SK-N-SH (cell line): ENCODE measurements around the gene CEP152. TPM values are rescaled to one million over a fixed set of nuclear protein-coding genes. Genes with fewer than 3 reads are reported as not detected.

Experiments
- CTCF ChIA-PET: fragments of 300-600, 350-600 bp; formaldehyde crosslinking; extraction: SDS; loops from one replicate; lab custom pipeline; 2021; lab: Yijun Ruan, JAX
- POLR2A ChIA-PET: fragments of 350-600 bp; sonication (Branson Sonifier 250); formaldehyde crosslinking; extraction: SDS; loops from one replicate; lab custom pipeline; 2020; ENCODE audit warnings: antibody characterized with exemption, inconsistent platforms; lab: Yijun Ruan, JAX
- DNase-seq: peaks from one replicate; pipeline ENCODE4 v3.0.0; 2012
- H2AFZ ChIP-seq: fragments of 200-600 bp; sonication (generic); 2 replicates; pipeline ENCODE4 v1.8.1; 2016; ENCODE audit warnings: antibody characterized with exemption, mild to moderate bottlenecking, low read depth
- H3F3A ChIP-seq: fragments of 200-600 bp; sonication (generic); replicated peaks from 2 replicates; pipeline ENCODE3; 2016; ENCODE audit warnings: antibody characterized with exemption, mild to moderate bottlenecking; ENCODE audit not compliant: insufficient read depth
- H3K27ac ChIP-seq, 2 experiments: fragments of 200-500 bp in 1 of 2; fragments of 200-600 bp in 1 of 2; sonication (Bioruptor generic) in 1 of 2; sonication (generic), shearing (Covaris generic) in 1 of 2; 2 replicates each; pipeline versions ENCODE4 v1.5.1 to v1.6.1; 2014 to 2016; ENCODE audit warnings: low read depth in 2 of 2, inconsistent platforms in 1 of 2, low read length in 1 of 2, mild to moderate bottlenecking in 1 of 2, mixed read lengths in 1 of 2
- H3K27me3 ChIP-seq: fragments of 200-600 bp; sonication (generic), shearing (Covaris generic); 2 replicates; pipeline ENCODE4 v1.6.1; 2016; ENCODE audit warnings: mixed run types; ENCODE audit not compliant: insufficient read depth
- H3K36me3 ChIP-seq, 2 experiments: fragments of 200-500 bp in 1 of 2; fragments of 200-600 bp in 1 of 2; sonication (Bioruptor generic) in 1 of 2; sonication (generic) in 1 of 2; replicated peaks in 1 of 2; 2 replicates each; pipeline versions ENCODE3 to v1.5.1; 2014 to 2016; ENCODE audit warnings: low read length in 1 of 2, mild to moderate bottlenecking in 1 of 2; ENCODE audit not compliant: insufficient read depth in 2 of 2, control insufficient read depth in 1 of 2
- H3K4me1 ChIP-seq, 2 experiments: fragments of 200-500 bp in 1 of 2; fragments of 200-600 bp in 1 of 2; sonication (Bioruptor generic) in 1 of 2; sonication (generic), shearing (Covaris generic) in 1 of 2; 2 replicates each; pipeline versions ENCODE4 v1.5.1 to v1.6.1; 2014 to 2016; ENCODE audit warnings: low read depth in 1 of 2, low read length in 1 of 2, mixed run types in 1 of 2; ENCODE audit not compliant: insufficient read depth in 2 of 2, control insufficient read depth in 1 of 2
- H3K4me2 ChIP-seq: fragments of 200-600 bp; sonication (generic), shearing (Covaris generic); 2 replicates; pipeline ENCODE4 v1.6.1; 2017; ENCODE audit warnings: mixed run types
- H3K4me3 ChIP-seq, 2 experiments: fragments of 200-500 bp in 1 of 2; fragments of 200-600 bp in 1 of 2; sonication (Bioruptor generic) in 1 of 2; sonication (generic), shearing (Covaris generic) in 1 of 2; 2 replicates each; pipeline versions ENCODE4 v1.5.1 to v1.8.1; 2014 to 2016; ENCODE audit warnings: low read depth in 2 of 2, inconsistent platforms in 1 of 2, low read length in 1 of 2, mild to moderate bottlenecking in 1 of 2, mixed read lengths in 1 of 2, moderate library complexity in 1 of 2
- H3K79me2 ChIP-seq: fragments of 200-600 bp; sonication (generic); 2 replicates; pipeline ENCODE4 v1.8.1; 2017; ENCODE audit warnings: mild to moderate bottlenecking; ENCODE audit not compliant: insufficient read depth
- H3K9ac ChIP-seq: fragments of 200-600 bp; sonication (generic); 2 replicates; pipeline ENCODE4 v1.6.1; 2017; ENCODE audit warnings: mixed run types
- H3K9me2 ChIP-seq: fragments of 200-600 bp; sonication (generic); 2 replicates; pipeline ENCODE4 v1.6.1; 2017; ENCODE audit warnings: mixed run types
- H3K9me3 ChIP-seq: fragments of 200-600 bp; sonication (generic); 2 replicates; pipeline ENCODE4 v1.6.1; 2017; ENCODE audit warnings: mixed run types, mild to moderate bottlenecking, moderate library complexity
- H4K20me1 ChIP-seq: fragments of 200-600 bp; sonication (generic); 2 replicates; pipeline ENCODE4 v1.6.1; 2017; ENCODE audit warnings: mild to moderate bottlenecking, mixed run types; ENCODE audit not compliant: insufficient read depth
- CHD2 ChIP-seq: fragments of 150-350 bp; IDR thresholded peaks from 2 replicates; pipeline ENCODE4 v1.6.1; 2018; ENCODE audit warnings: low read length; ENCODE audit not compliant: partially characterized antibody
- EP300 ChIP-seq, 2 experiments: IDR thresholded peaks; 2 replicates each; pipeline versions ENCODE4 v1.4.0 to v1.6.1; 2012; ENCODE audit warnings: borderline replicate concordance in 1 of 2, low read depth in 1 of 2, low read length in 1 of 2
- JUND ChIP-seq: IDR thresholded peaks from 2 replicates; pipeline ENCODE4 v1.4.0; 2012
- MXI1 ChIP-seq: IDR thresholded peaks from 2 replicates; pipeline ENCODE4 v1.6.1; 2012; ENCODE audit warnings: mild to moderate bottlenecking, low read depth, low read length, improper control_type of control experiment
- REST ChIP-seq: IDR thresholded peaks from 2 replicates; pipeline ENCODE4 v1.6.1; 2012; ENCODE audit warnings: mild to moderate bottlenecking, low read depth, low read length, moderate library complexity
- USF1 ChIP-seq: IDR thresholded peaks from 2 replicates; pipeline ENCODE4 v1.4.0; 2012; ENCODE audit warnings: low read depth, borderline replicate concordance
- WGBS: methylation state at CpG from one replicate; pipeline ENCODE4 v1.1.6; 2017; ENCODE audit warnings: low lambda C conversion rate; 5-methylcytosine and 5-hydroxymethylcytosine counted together
- polyA plus RNA-seq, 3 experiments: library from polyadenylated mRNA; depleted of rRNA; stranded (reverse); fragments of >200 nt; gene quantifications; 2 replicates each; pipeline ENCODE4 v1.2.3, GENCODE V29; 2012
- TF ChIP-seq, protein P1 (sequence below): IDR thresholded peaks from 2 replicates; pipeline ENCODE4; 2012

The CEP152 gene
- polyA plus RNA-seq, 1 of the 3 experiments (the other 2 are of a cell fraction), result 0.71 TPM

DNA sequence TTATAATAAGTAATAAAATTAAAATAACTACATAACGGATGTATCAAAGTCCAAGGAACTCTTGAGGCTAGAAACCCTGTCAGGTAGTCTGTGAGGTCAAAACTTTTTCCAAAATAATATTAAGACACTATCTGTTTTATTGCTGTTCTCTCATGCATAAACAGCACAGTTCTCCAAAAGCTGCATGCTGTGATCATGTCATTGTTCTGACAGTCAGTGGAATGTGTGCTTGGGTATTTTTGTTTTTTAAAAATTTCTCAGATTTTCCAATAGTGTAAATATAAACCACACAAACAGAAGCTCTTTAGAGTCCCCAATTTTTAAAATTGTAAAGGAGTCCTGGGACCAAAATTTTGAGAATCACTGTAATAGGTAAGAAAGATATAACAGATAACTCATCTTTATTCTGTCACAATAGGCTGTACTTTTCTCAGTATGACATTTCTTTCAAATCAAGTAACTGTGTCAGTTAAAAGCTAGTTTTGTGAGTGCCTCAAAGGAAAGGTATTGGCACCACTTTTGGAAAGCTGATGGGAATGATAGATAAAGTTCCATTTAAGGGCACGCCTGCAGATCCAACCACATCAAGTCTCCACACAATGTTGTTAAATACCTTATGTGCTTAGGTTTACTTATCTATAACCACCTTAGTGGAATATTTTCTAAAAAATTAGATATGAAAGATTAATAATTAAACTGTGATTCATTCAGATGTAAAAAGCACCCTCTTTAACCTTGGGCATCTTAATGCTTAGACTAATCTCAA, 49.3 kb downstream of the CEP152 start:
- H3K27ac ChIP-seq, result no peak overlapping the region
- no peak overlapping the region for H2AFZ ChIP-seq
- H3F3A ChIP-seq, result no peaks in the 10 kb centered on the region
- no peaks in the 10 kb centered on the region for H4K20me1 ChIP-seq
- H3K79me2 ChIP-seq, result no peaks in the 10 kb centered on the region
- ChIA-PET POLR2A (no interaction called here), CTCF (interaction anchor here (1.1 kb wide), 1 partner anchor 403 kb away, joined by 3 read pairs; no protein-coding TSS in a partner anchor)
- H3K9ac ChIP-seq, result no peak overlapping the region
- no peak for DNase-seq
- H3K9me2 ChIP-seq, result no peaks in the 10 kb centered on the region
- no peaks in the 10 kb centered on the region for H3K9me3 ChIP-seq
- 98% methylated on average over 2 of the region's 2 CpGs for WGBS
- H3K4me2 ChIP-seq, result no peak overlapping the region
- H3K4me1 ChIP-seq, result no peaks in the 10 kb centered on the region; a peak in 1 of 4 replicates
- TF ChIP-seq JUND (no peak), MXI1 (no peak), REST (no peak), EP300 (IDR thresholded peaks at IDR 0.05; ENCODE audit: borderline replicate concordance in 1 of 2, low read depth in 1 of 2, low read length in 1 of 2) (no peak)
- H3K27me3 ChIP-seq, result no peaks in the 10 kb centered on the region
- H3K36me3 ChIP-seq, result peaks cover 34 to 48% of the 10 kb centered on the region in 2 experiments
- H3K4me3 ChIP-seq, result no peak overlapping the region

GRCh38 chr15:48759921-48760320, 50.9 kb downstream of the CEP152 start:
- Histone ChIP-seq H2AFZ (no peak overlapping the region), H3K27me3 (no peaks in the 10 kb centered on the region), H4K20me1 (no peaks in the 10 kb centered on the region), H3K36me3 (peaks cover 30 to 57% of the 10 kb centered on the region in 2 experiments), H3K4me2 (no peak overlapping the region), H3K9ac (no peak overlapping the region), H3K27ac (no peak overlapping the region; a peak in 1 of 4 replicates), H3F3A (no peaks in the 10 kb centered on the region), H3K4me1 (no peaks in the 10 kb centered on the region; a peak in 1 of 4 replicates), H3K4me3 (no peak overlapping the region), H3K9me2 (no peaks in the 10 kb centered on the region), H3K9me3 (no peaks in the 10 kb centered on the region), H3K79me2 (no peaks in the 10 kb centered on the region)
- CTCF ChIA-PET, result no interaction called here
- TF ChIP-seq MXI1 (no peak), CHD2 (no peak), JUND (no peak), USF1 (no peak)
- TF ChIP-seq, protein P1, sequence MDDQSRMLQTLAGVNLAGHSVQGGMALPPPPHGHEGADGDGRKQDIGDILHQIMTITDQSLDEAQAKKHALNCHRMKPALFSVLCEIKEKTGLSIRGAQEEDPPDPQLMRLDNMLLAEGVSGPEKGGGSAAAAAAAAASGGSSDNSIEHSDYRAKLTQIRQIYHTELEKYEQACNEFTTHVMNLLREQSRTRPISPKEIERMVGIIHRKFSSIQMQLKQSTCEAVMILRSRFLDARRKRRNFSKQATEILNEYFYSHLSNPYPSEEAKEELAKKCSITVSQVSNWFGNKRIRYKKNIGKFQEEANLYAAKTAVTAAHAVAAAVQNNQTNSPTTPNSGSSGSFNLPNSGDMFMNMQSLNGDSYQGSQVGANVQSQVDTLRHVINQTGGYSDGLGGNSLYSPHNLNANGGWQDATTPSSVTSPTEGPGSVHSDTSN, result no peak
- POLR2A ChIA-PET, result no interaction called here
- 100% methylated on average over 1 of the region's 1 CpG for WGBS
- DNase-seq, result no peak
